HepG2 (cell line): ENCODE data around the gene B3GNT5. TPM values are rescaled to one million over a fixed set of nuclear protein-coding genes. Genes with fewer than 3 reads are reported as not detected.
A peak's percentile ranks its signal among the peaks of the same experiment; 100 is the strongest.

ENCODE experiments used
- BRCA1 ChIP-seq: sonication (generic); formaldehyde crosslinking; IDR thresholded peaks from 2 replicates; pipeline ENCODE4 v1.4.0; 2020; ENCODE audit warnings: missing genetic modification reagents
- E2F5 ChIP-seq: sonication (generic); formaldehyde crosslinking; conservative IDR thresholded peaks from 2 replicates; pipeline ENCODE4 v1.4.0; 2020; ENCODE audit warnings: missing genetic modification reagents
- GATAD1 ChIP-seq: IDR thresholded peaks from 2 replicates; pipeline ENCODE4 v1.6.1; 2016; ENCODE audit warnings: missing genetic modification reagents, missing compliant biosample characterization
- HMGXB3 ChIP-seq: sonication (generic); formaldehyde crosslinking; IDR thresholded peaks from 2 replicates; pipeline ENCODE4 v1.4.0; 2020; ENCODE audit warnings: missing genetic modification reagents, borderline replicate concordance
- IKZF1 ChIP-seq: fragments of 450-650 bp; IDR thresholded peaks from 2 replicates; pipeline ENCODE4 v1.7.1; 2016
- MXD4 ChIP-seq: IDR thresholded peaks from 2 replicates; pipeline ENCODE4 v1.6.1; 2016; ENCODE audit warnings: mild to moderate bottlenecking, missing biosample characterization, missing genetic modification reagents
- NFATC3 ChIP-seq: sonication (generic); formaldehyde crosslinking; IDR thresholded peaks from 2 replicates; pipeline ENCODE4 v1.5.1; 2020; ENCODE audit warnings: mild to moderate bottlenecking, missing genetic modification reagents
- RARG ChIP-seq: sonication (generic); formaldehyde crosslinking; IDR thresholded peaks from 2 replicates; pipeline ENCODE4 v1.4.0; 2020; ENCODE audit warnings: low read depth, mild to moderate bottlenecking, missing genetic modification reagents
- RNF2 ChIP-seq: fragments of 450-650 bp; conservative IDR thresholded peaks from 2 replicates; pipeline ENCODE4 v1.6.1; 2016; ENCODE audit warnings: low read depth
- TCF7 ChIP-seq: sonication (generic); IDR thresholded peaks from 2 replicates; pipeline ENCODE4 v1.6.1; 2016; ENCODE audit warnings: antibody characterized with exemption, low read depth
- ZBTB26 ChIP-seq: IDR thresholded peaks from 2 replicates; pipeline ENCODE4 v1.6.1; 2016; ENCODE audit warnings: missing compliant biosample characterization, missing genetic modification reagents, borderline replicate concordance
- ZNF12 ChIP-seq: sonication (generic); formaldehyde crosslinking; IDR thresholded peaks from 2 replicates; pipeline ENCODE4 v1.5.0; 2020; ENCODE audit warnings: missing genetic modification reagents
- ZNF546 ChIP-seq: sonication (generic); formaldehyde crosslinking; conservative IDR thresholded peaks from 2 replicates; pipeline ENCODE4 v1.8.1; 2023; ENCODE audit warnings: mild to moderate bottlenecking, missing genetic modification reagents
- ZNF563 ChIP-seq: sonication (generic); formaldehyde crosslinking; IDR thresholded peaks from 2 replicates; pipeline ENCODE4 v1.8.0; 2022; ENCODE audit warnings: mild to moderate bottlenecking, moderate library complexity, missing genetic modification reagents
- ZNF652 ChIP-seq: IDR thresholded peaks from 2 replicates; pipeline ENCODE4 v1.6.1; 2016; ENCODE audit warnings: low read depth, borderline replicate concordance
- ZNF687 ChIP-seq: sonication (generic); formaldehyde crosslinking; IDR thresholded peaks from 2 replicates; pipeline ENCODE4 v1.5.1; 2020; ENCODE audit warnings: mild to moderate bottlenecking, missing genetic modification reagents, moderate library complexity
- ZNF775 ChIP-seq: sonication (generic); formaldehyde crosslinking; IDR thresholded peaks from 2 replicates; pipeline ENCODE4 v1.4.0; 2020; ENCODE audit warnings: missing genetic modification reagents, mild to moderate bottlenecking, moderate library complexity, borderline replicate concordance
- ZNF83 ChIP-seq: sonication (generic); formaldehyde crosslinking; IDR thresholded peaks from 2 replicates; pipeline ENCODE4 v1.4.0; 2020; ENCODE audit warnings: missing genetic modification reagents, mild to moderate bottlenecking, borderline replicate concordance
- ZNF841 ChIP-seq: sonication (generic); formaldehyde crosslinking; IDR thresholded peaks from 2 replicates; pipeline ENCODE4 v1.8.1; 2023; ENCODE audit warnings: missing genetic modification reagents, borderline replicate concordance
- ZSCAN9 ChIP-seq: IDR thresholded peaks from 2 replicates; pipeline ENCODE4 v1.6.1; 2016; ENCODE audit warnings: borderline replicate concordance
- polyA plus RNA-seq, 8 experiments: library from polyadenylated mRNA; depleted of rRNA in 3 of 8; stranded (reverse) in 7 of 8; unstranded in 1 of 8; fragments of >200 nt; fragmentation: Illumina TruSeq in 4 of 8; extraction: Trizol in 4 of 8; gene quantifications; 2 replicates each; pipeline versions ENCODE4 v1.2.1 to v1.2.3, GENCODE V29; 2011 to 2016; ENCODE audit warnings: low read depth in 4 of 8, missing spikeins in 1 of 8, mixed read lengths in 1 of 8; ENCODE audit not compliant: insufficient read depth in 1 of 8
- total RNA-seq, 5 experiments: library from RNA; depleted of rRNA; stranded (reverse); fragments of >200 nt; fragmentation: Illumina TruSeq; extraction: Trizol; gene quantifications; 2 replicates each; pipeline ENCODE4 v1.2.3, GENCODE V29; 2016; ENCODE audit warnings: low read depth in 1 of 5

The B3GNT5 gene
- total and polyA plus RNA-seq, 2 of the 13 experiments (the other 11 are each of a cell fraction or from before 2014, with no cell fraction given) = not detected

GRCh38 chr3:183211352-183211751 is 41.7 kb upstream of the B3GNT5 start (continued):
- peak; percentile 88 for TF ChIP-seq ZNF687 (CRISPR knock-in tag)
- TF ChIP-seq NFATC3 (CRISPR knock-in tag) = no peak
- TF ChIP-seq HMGXB3 (CRISPR knock-in tag) = no peak
- no peak for TF ChIP-seq ZNF546 (CRISPR knock-in tag)
- peak; percentile 36; the same call in 1 of the 2 replicates for TF ChIP-seq ZNF12
- no peak for TF ChIP-seq ZNF83 (CRISPR knock-in tag)
- no peak for TF ChIP-seq MXD4 (CRISPR knock-in tag)
- no peak for TF ChIP-seq ZSCAN9 (CRISPR knock-in tag)
- TF ChIP-seq ZNF652 (CRISPR knock-in tag) = no peak
- TF ChIP-seq ZNF775 (CRISPR knock-in tag) = no peak
- TF ChIP-seq TCF7 = no peak
- TF ChIP-seq E2F5 (CRISPR knock-in tag) = no peak
- no peak for TF ChIP-seq GATAD1 (CRISPR knock-in tag)
- TF ChIP-seq ZNF563 (CRISPR knock-in tag) = no peak
- no peak for TF ChIP-seq BRCA1 (CRISPR knock-in tag)
- no peak for TF ChIP-seq ZNF841 (CRISPR knock-in tag)
- TF ChIP-seq RARG (CRISPR knock-in tag) = no peak
- TF ChIP-seq RNF2 = peak; percentile 81
- 0 out of 2 replicates have a peak, but pooled peaks have one; percentile 27 for TF ChIP-seq ZBTB26
- no peak for TF ChIP-seq IKZF1
